Fibroblast of pulmonary artery (primary cell): Measurements from ENCODE around the gene TSPAN9.

Experiments
- DNase-seq: peaks from one replicate; pipeline ENCODE4 v3.0.0-alpha.2; 2010; ENCODE audit warnings: low read depth
- H3K4me3 ChIP-seq: replicated peaks from 2 replicates; pipeline ENCODE4 v1.5.1; 2011; ENCODE audit warnings: low read depth, mild to moderate bottlenecking, control low read depth, low read length, moderate library complexity
- TF ChIP-seq, protein P1 (sequence below): IDR thresholded peaks from 2 replicates; pipeline ENCODE4 v1.5.1; 2011; ENCODE audit warnings: mild to moderate bottlenecking, control low read depth, low read length, inconsistent platforms; ENCODE audit errors: missing control alignments

TSPAN9 gene

DNA sequence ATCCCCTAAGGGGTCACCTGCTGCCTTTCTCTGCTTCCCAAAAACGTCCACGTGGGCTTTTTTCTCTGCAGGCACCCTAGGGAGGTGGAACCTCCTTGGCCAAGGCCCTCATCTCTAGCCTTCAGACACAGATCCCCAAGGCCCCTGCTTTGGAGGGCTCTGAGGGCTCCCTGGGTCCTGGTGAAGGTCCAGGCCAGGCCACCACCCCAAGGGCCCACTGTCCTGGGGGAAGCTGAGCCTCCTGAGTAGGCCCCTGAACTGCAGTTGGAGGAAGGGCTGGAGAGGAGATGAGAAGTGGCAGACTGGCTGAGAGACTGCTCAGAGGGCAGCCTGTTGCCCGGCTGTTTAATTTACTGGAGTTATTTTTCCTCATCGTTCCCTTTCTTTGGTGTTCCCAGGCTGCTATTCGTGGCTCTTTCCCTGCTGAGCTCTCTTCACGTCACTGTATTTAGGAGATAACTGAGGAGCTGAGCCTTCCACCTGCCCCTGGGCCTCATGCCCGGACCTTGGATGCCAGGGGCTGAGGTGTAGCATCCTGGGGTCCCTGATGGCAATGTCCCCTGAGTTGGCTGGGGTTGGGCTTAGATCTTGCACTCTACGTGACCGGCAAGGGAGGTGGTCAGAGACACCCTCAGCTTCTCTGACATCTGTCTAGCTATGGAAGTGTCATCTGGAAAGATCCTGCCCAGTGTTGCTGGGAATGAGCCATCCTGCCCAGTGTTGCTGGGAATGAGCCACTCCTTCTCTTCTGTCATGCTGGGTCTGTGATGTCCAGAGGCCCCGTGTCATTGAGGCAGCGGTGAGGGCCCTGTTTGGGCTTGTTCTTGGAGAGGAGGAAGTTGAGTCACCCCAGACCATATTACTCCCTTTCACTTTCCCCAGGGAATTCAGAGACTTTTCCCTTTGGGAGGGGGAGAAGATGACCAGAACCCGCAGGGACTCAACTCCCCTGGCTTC, 139.8 kb downstream of the TSPAN9 start:
- TF ChIP-seq, protein P1, sequence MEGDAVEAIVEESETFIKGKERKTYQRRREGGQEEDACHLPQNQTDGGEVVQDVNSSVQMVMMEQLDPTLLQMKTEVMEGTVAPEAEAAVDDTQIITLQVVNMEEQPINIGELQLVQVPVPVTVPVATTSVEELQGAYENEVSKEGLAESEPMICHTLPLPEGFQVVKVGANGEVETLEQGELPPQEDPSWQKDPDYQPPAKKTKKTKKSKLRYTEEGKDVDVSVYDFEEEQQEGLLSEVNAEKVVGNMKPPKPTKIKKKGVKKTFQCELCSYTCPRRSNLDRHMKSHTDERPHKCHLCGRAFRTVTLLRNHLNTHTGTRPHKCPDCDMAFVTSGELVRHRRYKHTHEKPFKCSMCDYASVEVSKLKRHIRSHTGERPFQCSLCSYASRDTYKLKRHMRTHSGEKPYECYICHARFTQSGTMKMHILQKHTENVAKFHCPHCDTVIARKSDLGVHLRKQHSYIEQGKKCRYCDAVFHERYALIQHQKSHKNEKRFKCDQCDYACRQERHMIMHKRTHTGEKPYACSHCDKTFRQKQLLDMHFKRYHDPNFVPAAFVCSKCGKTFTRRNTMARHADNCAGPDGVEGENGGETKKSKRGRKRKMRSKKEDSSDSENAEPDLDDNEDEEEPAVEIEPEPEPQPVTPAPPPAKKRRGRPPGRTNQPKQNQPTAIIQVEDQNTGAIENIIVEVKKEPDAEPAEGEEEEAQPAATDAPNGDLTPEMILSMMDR = no peak
- DNase-seq = peak; percentile 86
- no peak overlapping the region for H3K4me3 ChIP-seq

DNA sequence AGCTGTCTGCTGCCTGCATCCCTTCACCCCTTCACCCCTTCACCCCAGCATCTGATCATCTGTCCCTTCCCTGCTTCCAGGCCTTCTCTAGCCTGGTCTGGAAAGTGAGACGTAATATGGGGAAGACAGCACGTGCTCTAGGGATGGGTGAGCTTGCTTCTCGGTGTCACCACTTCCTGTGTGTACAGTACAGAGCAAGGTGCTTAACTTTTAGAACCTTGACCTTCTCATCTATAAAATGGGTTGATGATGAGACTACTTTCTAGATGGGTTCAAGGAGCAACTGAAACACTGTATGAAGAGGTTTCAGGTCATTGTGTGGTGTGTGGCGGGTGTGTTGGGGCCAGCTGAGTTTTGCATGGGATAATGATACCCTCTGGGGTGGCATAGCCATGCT, 140.5 kb downstream of the TSPAN9 start:
- TF ChIP-seq, protein P1 = no peak

DNA sequence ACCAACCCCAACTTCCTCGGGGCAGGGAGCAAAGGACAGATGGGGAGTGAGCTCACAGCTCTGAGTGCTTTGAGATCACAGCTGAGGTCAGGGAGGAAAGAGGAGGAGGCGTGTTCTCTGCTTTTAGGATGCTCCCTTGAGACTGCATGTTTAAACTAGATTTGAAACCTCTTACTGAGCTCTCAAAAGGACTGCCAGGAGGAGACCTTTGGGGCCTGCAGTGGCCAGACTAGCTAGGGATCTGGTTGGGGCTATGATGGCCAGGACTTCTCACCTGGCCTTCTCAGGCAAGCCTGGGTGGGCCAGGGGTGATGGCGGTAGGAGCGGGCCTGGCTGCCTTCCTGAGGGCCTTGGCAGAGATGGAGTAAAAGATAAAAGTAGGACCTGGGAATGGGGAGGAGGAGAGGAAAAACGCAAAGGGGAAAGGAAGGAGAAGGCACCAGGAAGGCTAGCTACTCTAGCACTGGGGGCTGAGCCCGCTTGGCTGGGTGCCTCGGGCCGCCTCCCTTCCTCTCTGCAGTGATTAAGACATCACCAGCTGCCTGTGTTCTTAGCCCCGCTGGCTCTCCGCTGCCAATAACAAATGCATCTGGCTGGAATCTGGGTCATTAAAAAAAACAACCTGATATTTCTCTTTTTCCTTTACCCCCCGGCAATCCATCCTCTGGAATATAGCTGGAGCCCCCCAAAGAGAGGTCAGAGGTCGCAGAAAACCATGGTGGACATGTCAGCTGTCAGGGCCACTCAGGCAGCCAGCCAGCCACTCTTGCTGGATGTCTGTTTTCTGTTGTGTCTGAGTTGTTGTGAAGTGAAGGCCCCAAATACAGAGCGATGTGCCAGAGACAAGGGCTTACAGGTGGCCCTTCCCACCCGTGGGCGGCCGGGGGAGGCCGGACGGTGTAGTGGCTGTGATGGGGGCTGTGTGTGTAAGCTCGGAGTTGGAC, 141.3 kb downstream of the TSPAN9 start:
- TF ChIP-seq, protein P1 = no peak
- peak; percentile 86 for DNase-seq
- no peak overlapping the region for H3K4me3 ChIP-seq

More for the DNA sequence above, 140.5 kb downstream of the TSPAN9 start:
- H3K4me3 ChIP-seq = no peak overlapping the region
- DNase-seq = no peak

DNA sequence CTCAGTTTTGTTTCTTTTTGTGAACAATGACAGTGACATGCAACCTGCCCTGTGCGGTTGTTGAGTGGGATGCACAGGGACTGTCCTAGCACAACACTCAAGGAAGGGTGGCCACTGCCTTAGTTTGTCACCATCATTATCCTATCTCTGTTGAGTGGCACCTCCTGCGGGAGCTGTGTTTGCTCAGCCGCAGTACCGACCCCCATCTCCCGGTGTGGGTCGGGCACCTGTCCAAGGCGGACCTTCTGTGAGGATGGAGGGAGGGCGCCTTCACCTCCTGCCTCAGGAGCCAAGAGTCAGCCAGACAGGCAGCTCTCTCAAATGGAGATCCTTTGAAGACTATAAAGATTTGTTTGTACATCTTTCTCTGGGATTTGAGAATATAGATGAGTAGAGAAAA, 142.1 kb downstream of the TSPAN9 start:
- DNase-seq = no peak
- no peak overlapping the region for H3K4me3 ChIP-seq
- TF ChIP-seq, protein P1 = no peak

DNA sequence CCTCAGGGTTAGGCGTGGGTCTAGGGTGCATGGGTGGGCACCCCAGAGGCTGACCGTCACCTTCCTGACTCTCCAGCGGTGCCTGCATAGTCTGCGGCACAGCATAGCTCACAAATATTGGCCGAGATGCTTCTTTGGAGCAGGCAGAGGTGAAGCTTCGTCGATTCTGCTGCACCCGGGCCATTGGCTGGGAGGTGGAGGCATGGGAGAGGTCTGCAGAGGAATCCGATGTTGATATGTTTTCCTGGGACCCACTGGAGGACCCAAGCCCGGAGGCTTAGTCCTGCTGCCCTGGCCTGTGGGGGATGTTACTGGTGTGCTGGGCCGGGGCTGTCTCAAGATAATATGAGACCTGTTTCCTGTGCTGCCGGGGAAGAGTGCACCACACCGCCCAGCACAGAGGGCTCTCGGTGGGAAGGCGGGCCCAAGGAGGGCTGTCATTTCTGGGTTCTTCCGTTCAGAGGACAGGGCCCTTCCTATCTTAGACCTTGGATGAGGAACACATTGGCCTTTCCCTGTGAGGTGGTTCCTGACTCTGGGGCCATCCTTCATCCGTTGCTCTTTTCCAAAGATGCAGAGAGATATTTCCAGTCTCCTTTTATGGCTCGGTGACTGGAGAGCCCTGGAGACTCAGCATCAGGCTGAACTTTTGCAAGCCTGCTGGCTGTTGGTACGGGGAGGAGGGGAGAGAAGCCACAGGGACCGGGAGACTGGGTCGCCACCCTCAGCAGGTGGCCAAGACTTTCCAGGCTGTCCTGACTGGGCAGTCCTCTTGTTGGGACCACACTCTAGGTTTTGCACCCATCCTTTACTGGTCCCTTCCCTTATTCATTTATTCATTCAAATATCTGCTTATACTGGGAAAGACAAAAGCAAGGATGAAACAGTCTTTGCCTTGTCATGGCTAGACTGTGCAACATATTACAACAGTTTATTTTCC, 143.5 kb downstream of the TSPAN9 start:
- TF ChIP-seq, protein P1 = no peak
- no peak overlapping the region for H3K4me3 ChIP-seq
- DNase-seq = no peak

DNA sequence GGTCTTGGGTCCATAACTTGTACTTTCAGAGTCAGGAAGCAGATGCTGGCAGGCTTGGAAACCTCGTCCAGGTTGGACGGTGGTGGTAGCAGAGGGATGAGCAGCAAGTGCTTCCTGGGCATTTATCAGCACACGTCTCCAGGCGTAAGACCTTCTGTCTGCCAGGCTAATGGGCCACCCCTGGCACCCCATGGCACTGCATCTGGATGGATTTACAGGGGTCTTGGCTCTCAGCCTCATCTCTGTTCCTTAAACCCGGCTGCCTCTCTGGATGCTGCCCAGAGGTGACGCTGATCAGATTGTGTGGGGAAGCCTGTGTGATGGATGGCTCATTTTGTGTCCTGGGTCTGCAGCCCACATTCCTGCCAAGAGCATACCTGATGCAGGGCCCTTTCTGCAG, 145.1 kb downstream of the TSPAN9 start:
- H3K4me3 ChIP-seq = no peak overlapping the region
- no peak for DNase-seq

More for the DNA sequence above, 145.1 kb downstream of the TSPAN9 start:
- TF ChIP-seq, protein P1 = no peak
